SW480 (cell line): ENCODE measurements around the gene HNMT.
A peak's percentile ranks its signal among the peaks of the same experiment; 100 is the strongest.
"Not testable (repeated sequence)": the region's sequence is repeated elsewhere in the genome, so short reads cannot be mapped to it uniquely, and the experiment has no call there.

Experiments used
- DNase-seq: peaks from one replicate; pipeline ENCODE4 v3.0.0-alpha.2; 2016; ENCODE audit warnings: low spot score

The HNMT gene

DNA sequence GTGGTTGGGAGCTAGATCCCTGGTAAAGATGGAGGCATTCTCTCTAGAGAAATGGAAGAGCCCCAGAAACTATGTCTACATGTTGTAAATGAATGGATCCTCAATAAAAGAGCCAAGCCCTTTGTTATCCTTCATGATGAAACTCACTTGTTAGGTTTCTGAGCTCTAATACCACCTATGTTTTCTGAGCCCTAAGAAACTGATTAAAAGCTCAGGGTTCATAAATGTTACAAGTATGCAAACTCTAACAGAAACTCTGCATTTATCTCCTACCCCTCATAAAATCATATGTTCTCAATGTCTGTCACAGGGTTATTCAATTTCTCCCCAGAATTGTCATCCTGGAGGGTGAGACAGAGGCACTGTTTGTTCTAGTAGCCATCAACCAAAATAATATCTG, 18.0 kb upstream of the HNMT start:
- no peak for DNase-seq

DNA sequence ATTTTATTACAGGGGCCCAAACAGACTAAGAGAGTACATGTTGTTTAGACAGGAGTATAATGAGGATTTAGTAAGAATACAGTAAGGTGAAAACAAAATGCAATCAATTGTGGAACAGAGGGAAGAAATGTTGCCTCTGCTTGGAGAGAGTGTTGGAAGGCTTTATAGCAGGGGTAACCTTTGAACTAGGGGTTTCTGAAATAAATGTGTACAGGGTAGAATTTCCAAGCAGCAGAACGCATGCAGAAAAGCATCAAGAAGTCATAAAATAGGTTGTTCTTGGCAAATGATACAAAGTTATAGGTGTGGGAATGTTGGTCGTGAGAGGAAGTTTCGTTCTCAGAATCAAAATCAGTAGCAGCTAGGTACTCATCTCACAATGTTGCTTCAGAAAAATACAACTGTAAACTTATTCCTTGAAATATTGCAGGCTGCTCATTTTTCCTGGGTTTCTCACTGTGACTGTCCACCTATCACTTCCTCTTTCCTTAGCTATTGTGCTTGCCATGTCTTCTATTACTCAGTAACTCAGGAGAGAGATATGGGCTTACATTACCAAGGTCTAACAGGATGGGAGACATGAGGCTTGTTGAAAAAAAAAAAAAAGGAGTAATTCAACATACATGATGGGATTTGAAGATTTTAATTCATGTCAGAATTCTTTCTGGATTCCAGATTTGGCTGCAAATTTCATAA, 17.1 kb upstream of the HNMT start:
- no peak for DNase-seq

DNA sequence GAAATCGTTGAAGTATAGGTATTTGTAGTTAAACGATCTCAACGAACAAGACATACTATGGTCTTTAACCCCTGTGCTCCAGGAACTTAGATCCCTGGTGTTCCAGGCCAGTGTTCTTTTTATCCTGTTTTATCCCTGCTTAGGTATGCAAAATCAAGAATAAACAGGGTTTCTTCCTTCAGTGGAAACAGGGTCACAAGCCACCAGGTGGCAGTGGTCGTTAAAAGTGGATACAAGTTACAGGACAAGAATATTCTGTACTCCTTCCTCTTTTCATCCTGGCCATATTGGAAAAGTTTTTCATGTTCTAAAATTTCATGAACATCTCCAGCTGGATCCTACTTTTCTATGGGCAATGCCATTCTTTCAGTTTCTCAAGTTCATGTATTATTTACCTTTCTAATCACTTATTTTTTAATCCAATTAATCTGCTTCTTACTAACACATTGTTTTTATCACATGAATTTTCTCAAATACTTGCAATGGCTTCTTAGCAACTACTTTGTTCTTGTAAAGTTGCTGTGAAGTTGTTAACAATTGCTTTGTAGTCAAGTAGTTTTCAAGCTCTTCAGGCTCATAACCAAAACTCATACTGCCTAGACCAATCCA, 16.4 kb upstream of the HNMT start:
- peak; percentile 42 for DNase-seq

DNA sequence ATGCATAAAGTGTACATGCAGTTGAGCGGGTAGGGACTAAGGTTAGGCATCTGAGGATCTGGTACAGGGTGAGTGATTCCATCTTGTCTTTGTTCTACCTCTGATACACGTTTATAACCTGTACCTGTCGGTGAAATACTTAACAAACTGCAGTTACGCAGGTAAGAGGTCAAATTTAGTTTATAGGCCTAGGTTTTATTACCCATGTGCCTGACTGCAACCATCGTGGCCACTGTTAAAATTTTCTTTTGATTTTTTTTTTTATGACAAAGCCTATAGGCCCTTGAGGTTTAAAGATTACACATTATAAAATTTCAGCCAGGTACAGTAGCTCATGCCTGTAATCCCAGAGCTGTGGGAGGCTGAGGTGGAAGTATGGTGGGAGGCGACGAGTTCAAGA, 15.4 kb upstream of the HNMT start:
- no peak for DNase-seq

DNA sequence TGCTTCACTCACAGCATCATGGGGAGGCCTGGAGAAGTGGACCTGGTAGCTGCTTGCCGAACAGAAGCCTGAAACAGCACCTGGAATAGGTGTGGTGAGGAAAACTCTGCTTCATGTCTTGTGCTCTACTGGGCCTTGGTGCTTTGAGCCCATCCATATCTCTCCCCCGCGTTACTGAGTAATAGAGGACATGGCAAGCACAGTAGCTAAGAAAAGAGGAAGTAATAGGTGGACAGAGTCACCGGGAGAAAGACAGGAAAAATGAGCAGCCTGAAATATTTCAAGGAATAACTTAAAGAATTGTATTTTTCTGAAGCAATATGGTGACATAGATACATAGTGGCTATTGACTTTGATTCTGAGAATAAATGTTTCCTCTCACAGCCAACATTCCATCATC, 14.0 kb upstream of the HNMT start:
- DNase-seq: no peak

DNA sequence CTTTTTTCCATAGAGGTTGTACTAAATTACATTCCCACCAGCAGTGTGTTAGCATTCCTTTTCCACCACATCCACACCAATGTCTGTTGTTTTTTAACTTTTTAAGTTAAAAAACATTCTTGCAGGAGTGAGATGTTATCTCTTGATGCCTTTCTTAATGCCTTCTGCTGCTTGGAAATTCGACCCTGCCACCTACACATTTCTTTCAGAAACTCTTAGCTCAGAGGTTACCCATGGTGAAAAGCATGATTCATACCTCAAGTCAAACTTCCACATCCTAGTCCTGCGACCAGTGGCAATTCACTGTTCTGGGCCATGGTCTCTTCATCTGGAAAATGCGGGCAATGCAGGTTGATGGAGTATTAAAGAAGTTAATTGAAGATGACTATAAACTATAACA, 12.7 kb upstream of the HNMT start:
- no peak for DNase-seq

DNA sequence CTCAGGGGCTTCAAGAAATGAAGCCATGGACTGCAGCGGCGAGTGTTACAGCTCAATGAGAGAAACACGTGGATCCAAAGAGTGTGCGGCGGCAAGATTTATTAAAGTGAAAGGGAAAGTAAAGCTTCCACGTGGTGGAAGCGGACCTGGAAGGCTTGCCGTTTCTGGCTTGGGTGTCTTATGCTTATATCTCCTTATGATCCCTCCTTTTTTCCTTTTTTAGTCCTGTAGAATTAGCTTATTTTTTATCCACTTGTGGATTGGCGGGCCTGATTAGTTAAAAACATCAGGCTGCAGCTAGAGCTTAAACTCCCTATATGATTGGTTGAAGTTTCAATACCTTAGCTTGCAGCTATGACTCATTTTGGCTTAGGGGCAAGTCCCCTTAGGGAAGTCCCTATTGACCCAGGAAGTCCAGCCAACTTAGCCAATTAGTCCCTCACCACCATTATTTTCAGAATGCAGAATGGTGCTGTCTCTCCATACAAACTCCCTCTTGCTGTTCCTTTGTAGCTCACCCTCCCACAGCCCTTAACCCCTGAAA, 11.6 kb upstream of the HNMT start:
- DNase-seq: no peak

DNA sequence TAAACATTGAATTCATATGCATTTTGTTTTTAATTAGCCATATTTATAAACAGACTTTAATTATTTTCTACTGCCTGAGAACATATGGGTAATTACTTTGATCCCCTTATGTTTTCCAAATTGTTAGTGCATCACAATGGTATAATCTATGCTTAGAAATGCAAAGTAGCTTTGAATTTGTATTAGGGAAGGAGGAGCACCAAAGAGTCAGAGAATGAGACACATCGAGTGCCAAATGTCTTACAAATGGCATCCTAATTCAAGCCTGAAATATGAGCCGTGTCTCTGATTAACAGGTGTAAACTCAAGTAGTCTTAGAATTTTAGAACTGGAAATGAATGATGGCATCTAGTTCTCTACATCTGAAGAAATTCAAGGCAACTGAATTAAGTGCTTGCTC, 8.7 kb upstream of the HNMT start:
- DNase-seq: no peak

DNA sequence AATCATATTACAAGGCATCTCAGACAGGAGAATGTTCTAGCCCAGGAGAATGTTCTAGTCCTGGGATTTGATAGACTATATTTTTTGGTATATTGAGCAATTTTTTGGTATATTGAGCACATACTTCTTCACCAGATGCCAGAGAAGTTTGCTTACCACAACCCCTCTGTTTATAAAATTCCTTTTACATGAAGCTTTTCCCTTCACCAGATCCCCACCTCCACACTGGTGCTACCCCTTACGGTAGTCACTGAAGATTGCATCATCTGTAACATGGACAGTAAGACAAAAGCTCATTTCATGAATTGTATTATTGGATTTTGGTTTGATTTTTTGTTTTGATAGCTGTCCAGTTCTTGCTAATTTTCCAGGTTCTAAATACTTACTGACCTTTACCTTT, 7.2 kb upstream of the HNMT start:
- no peak for DNase-seq

DNA sequence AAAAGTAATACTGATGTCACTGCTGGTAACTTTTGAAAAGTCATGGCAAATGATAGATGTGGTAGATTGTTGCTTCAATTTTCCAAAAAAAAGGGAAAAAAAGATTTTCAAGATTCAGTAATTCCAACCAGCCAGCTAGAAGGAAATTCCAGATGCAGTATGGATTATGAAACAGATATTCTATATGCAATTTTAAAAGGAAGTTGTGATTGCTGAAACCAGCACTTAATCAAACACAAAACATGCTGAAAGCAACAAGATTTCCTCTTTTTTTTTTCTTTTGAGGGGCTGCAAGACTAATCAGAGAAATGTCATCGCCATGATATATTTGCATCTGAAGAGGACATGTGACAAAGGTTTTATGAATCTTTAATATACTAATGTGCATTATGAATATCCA, 5.1 kb upstream of the HNMT start:
- no peak for DNase-seq

DNA sequence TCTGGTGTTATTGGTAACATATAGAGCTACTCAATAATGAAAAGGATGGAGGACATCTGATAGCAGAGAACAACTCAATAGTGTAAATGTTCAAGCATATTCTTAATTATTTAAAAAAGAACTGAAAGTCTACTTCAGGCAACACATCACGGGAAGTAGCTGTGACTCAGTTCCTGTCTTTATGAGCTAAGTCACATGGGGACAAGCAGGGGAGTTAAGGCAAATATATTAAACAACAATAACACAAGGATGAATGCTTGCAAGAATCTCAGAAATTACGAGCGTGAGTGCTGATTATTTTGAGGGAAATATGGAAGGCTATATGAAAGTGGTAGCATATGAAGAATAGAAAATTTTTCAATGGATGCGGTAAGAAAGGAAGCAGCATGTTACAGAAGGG, 4.0 kb upstream of the HNMT start:
- DNase-seq: no peak

DNA sequence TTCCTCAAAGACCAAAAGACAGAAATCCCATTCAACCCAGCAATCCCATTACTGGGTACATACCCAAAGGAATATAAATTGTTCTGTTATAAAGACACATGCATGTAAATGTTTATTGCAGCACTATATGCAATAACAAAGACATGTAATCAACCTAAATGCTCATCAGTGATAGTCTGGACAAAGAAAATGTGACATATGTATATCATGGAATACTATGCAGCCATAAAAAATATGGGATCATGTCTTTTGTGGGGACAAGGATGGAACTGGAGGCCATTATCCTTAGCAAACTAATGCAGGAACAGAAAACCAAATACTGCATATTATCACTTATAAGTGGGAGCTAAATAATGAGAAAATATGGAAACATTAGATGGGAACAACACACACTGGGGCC, 2.7 kb upstream of the HNMT start:
- no peak for DNase-seq

DNA sequence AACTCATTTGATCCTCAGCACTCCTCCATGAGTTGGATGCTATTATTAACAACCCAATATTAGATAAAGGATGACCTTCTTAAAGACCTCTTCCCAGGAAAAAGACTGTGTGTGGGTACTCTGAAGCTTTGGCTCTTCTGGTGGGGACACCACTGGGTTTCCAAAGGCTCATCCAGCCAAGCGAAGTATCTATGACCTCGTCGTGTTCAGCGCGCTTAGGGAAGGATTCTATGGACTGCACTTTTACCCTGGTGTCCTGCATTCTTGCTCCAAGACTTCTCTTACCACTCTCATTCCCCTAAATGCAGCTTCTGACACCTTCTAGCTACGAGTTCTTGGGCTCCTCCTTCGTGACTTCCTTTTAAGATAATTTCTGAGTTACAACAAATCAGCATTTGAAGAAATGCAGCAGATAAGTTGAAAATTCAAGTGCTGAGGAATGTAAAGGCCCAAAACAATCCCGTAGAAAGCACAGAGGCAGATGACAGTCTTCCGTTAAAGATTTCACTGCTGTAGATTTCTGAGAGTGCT, 673 bp upstream of the HNMT start:
- DNase-seq: no peak

DNA sequence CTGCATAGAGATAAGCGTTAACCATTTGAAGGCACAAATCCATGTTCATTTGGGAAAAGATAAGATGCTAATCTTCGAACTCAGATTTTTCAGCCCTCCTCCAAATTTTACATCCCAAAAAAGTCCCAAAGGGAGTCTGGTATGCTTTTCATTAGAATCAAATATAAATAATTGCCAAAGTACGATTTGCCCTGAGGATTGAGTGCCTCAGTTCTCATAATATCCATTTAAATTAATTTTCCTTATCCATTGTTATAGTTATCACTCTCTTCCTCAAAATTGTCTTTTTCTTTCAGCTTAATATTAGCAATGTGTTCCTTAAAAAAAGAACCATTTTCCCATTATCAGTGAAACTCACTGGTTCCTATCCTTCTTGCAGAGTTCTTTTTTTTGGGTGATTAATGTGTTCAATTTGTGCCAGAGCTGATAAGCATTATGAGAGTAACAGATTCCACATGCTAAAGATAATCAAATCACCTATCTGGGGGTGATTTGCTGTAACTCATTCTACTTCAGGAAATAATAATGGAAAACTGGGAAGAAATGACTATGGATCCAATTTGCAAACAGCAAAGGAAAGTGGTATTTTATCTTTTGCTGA, 686 bp downstream of the HNMT start:
- no peak for DNase-seq

DNA sequence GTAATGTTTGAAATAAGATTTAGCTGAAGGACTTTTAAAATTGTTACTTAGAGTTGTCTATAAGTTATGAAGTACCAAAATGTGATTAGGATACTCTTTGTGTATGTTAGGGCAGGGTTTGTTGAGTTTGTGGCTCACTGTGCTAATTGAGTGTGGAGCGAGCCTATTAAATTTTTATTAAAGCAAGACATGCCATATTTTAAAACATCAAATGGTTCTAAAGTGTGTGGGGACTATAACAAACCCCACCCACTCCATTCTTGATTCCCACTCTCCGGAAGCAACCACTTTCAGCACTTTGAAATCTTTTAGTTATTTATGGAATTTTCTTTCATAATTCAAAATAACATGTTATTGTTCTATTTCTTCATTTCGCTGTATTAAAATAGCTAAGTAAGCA, 1.8 kb downstream of the HNMT start:
- no peak for DNase-seq

DNA sequence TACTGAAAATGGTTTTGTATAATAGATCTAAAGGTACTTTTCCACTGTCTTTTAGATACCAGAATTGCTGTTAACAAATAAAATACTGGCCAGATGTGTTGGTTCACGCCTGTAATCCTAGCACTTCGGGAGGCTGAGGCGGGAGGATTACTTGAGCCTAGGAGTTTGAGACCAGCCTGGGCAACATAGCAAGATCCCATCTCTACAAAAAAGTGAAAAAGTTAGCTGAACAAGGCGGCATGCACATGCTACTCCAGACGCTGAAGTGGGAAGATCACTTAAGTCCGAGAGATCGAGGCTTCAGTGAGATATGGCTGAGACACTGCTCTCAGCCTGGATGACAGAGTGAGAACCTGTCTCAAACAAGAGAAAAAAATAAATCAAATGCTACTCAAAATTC, 2.8 kb downstream of the HNMT start:
- DNase-seq: no peak

DNA sequence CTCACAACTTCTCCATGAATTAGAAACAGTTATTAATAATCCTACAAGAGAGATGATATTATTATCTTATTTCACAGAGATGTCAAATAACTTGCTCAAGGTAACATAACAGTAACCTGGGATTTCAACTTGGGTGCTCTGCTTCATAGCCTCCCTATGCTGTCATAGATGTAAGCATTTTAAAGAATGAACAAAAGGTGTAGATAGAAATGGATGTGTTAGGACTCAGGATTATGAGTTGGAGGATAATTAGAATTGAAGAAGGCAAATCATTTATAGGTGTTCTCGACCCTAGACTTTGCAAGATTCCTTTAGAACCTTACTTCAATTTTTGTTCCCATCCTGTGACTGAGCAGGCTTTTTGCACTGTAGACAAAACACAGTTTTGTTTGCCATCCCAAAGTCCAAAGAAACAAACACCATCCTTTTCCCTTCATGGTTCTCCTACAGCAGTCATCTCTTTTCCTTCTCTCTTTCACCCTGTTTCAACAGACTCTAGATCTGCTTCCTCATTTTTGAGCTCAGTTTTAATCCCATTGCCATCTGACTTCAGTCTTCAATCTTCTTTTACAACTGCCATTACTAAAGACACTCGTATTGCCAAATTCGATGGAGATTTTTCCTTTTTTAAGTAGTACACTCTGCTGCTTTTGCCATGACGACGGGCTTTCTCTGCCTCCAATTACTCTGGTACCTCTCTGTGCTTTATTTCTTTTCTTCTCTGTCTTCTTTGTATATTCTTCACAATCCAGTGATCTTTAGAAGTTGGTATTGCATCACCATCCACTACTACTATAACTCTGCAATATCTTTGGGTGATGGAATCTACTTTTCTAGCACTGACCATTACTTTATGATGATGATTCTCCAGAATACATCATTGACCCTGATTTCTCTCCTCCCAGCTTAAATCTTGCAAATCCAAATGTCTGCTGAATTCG, 4.5 kb downstream of the HNMT start:
- no peak for DNase-seq

DNA sequence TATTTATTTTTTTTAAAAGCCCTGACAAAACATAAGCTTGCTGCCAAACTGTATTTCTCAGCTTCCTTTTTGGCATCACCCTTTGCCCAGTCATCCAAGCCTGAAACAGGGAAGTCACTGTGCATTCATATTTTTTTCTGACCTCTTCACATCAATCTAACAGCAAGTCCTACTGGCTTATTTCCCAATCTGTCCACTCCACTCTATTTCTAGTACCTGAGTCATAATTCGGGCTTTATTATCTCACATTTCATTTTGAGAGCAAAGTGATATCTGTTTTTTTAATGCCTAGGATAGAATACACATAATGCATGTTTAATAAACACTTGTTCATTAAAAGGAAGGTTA, 5.1 kb downstream of the HNMT start:
- DNase-seq: no peak

DNA sequence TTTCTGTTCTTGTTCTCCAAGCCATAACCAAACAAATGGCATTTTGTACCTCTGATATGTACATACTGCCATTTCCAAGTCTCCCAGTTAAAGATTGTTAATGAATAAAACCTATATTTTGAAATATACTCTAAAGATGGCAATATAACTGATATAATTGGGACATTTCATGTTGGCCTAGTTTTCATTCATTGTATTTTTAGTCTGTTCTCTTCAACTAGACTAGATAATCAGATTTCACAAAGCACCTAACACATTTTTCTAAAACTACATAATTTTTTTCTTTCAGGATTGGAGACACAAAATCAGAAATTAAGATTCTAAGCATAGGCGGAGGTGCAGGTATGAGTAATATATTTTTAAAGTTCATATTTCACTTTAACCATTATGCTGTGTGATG, 5.6 kb downstream of the HNMT start:
- DNase-seq: no peak

DNA sequence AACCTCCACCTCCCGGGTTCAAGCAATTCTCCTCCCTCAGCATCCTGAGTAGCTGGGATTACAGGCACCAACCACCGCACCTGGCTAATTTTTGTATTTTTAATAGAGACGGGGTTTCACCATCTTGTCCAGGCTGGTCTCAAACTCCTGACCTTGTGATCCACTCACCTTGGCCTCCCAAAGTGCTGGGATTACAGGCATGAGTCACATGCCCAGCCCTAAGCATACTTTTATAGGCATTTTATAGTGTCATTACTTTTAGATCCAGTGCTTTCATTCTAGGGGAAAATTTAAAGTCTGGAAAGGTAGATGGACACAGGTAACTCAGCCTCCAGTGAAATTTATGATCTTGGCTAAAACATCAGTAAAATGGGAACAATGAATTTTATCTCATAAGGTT, 7.0 kb downstream of the HNMT start:
- DNase-seq: not testable (repeated sequence)

DNA sequence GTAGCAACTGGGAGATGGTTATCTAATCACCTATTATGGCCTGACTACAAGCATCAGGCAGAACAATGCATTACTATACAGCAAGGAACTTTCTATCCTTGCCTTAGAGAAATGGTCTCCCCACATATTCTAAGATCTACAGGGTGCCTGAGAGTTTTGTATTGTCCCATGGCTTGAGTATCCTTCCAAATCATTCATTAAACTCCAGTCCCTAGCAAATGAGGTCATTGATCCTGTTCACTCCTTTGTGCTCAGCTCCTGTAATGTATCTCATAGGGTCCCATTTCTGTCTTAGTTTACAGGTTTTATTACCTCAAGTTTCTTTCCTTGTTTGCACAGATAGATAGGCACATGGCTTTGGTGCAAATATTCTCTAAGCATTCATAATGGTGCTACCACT, 9.0 kb downstream of the HNMT start:
- DNase-seq: no peak
